OCI-LY1 (cell line): ENCODE results near the gene MON2.
A peak's percentile ranks its signal among the peaks of the same experiment; 100 is the strongest.

Experiments
- H2AFZ ChIP-seq: fragments of 200-600 bp; sonication (generic), shearing (Covaris generic); 2 replicates; pipeline ENCODE4 v1.6.0; 2014; ENCODE audit warnings: antibody characterized with exemption, mild to moderate bottlenecking, low read length
- H3F3A ChIP-seq: fragments of 200-600 bp; sonication (generic), shearing (Covaris generic); 2 replicates; pipeline ENCODE4 v1.6.0; 2014; ENCODE audit warnings: mild to moderate bottlenecking, antibody characterized with exemption, low read length, moderate library complexity; ENCODE audit not compliant: insufficient read depth
- H3K27ac ChIP-seq: fragments of 200-600 bp; sonication (generic); 2 replicates; pipeline ENCODE4 v1.5.1; 2014; ENCODE audit warnings: low read length, mixed run types, mild to moderate bottlenecking, low read depth; ENCODE audit not compliant: poor library complexity, severe bottlenecking
- H3K27me3 ChIP-seq: fragments of 200-600 bp; sonication (generic); 2 replicates; pipeline ENCODE4 v1.6.0; 2014; ENCODE audit warnings: antibody characterized with exemption, mild to moderate bottlenecking, low read length, moderate library complexity; ENCODE audit not compliant: insufficient read depth
- H3K36me3 ChIP-seq: fragments of 200-600 bp; sonication (generic); 2 replicates; pipeline ENCODE4 v1.6.1; 2014; ENCODE audit warnings: mild to moderate bottlenecking, antibody characterized with exemption, low read length, moderate library complexity, mixed read lengths; ENCODE audit not compliant: insufficient read depth
- H3K4me1 ChIP-seq: fragments of 200-600 bp; sonication (generic); 2 replicates; pipeline ENCODE4 v1.5.1; 2014; ENCODE audit warnings: mild to moderate bottlenecking, low read length, moderate library complexity; ENCODE audit not compliant: insufficient read depth, severe bottlenecking
- H3K4me2 ChIP-seq: fragments of 200-600 bp; sonication (generic), shearing (Covaris generic); 2 replicates; pipeline ENCODE4 v1.6.1; 2014; ENCODE audit warnings: low read length
- H3K4me3 ChIP-seq: fragments of 200-600 bp; sonication (generic); 2 replicates; pipeline ENCODE4 v1.5.1; 2014; ENCODE audit warnings: low read length, low read depth, mild to moderate bottlenecking, mixed read lengths; ENCODE audit not compliant: poor library complexity, severe bottlenecking
- H3K79me2 ChIP-seq: fragments of 200-600 bp; shearing (Covaris generic); 2 replicates; pipeline ENCODE4 v1.6.1; 2016; ENCODE audit warnings: mixed run types, low read length, mixed read lengths; ENCODE audit not compliant: insufficient read depth
- H3K9ac ChIP-seq: fragments of 200-600 bp; sonication (generic), shearing (Covaris generic); 2 replicates; pipeline ENCODE4 v1.6.1; 2014; ENCODE audit warnings: mild to moderate bottlenecking, low read length, mixed read lengths
- H3K9me2 ChIP-seq: fragments of 200-600 bp; sonication (generic), shearing (Covaris generic); 2 replicates; pipeline ENCODE4 v1.6.1; 2014; ENCODE audit warnings: low read depth, mild to moderate bottlenecking, low read length, mixed read lengths
- H3K9me3 ChIP-seq: fragments of 200-600 bp; shearing (Covaris generic); 2 replicates; pipeline ENCODE4 v1.6.1; 2014; ENCODE audit warnings: low read length, mixed read lengths
- H4K20me1 ChIP-seq: fragments of 200-600 bp; sonication (generic), shearing (Covaris generic); 2 replicates; pipeline ENCODE4 v1.6.0; 2016; ENCODE audit warnings: mild to moderate bottlenecking, low read length; ENCODE audit not compliant: insufficient read depth
- EZH2 ChIP-seq: fragments of 200-600 bp; sonication (generic), shearing (Covaris generic); IDR thresholded peaks from 2 replicates; pipeline ENCODE4 v1.8.0; 2017; ENCODE audit warnings: borderline replicate concordance, mixed run types, mild to moderate bottlenecking, antibody characterized with exemption, low read length, moderate library complexity, mixed read lengths
- TF ChIP-seq, protein P1 (sequence below): fragments of 200-600 bp; sonication (generic), shearing (Covaris generic); IDR thresholded peaks from 2 replicates; pipeline ENCODE4 v1.5.1; 2017; ENCODE audit warnings: mild to moderate bottlenecking, antibody characterized with exemption, low read length, moderate library complexity, mixed read lengths

MON2 gene

DNA sequence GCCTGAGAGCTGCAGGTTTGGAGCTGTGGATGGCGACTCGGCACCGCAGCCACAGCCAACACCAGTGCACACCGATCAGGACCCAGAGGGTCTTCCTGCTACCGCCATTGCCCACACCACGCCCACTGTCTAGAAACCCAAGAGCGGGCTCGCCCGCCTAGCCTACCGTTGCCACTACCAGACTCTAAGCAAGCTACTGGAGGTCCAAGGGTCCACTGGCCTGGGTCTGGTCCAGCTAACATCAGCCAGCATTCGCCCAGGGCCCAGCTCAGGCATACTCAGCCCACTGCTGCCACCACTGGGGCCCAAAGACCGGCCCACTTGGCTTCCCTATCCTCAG lies 30.5 kb upstream of the MON2 start:
- Histone ChIP-seq H3K9me3 (0 out of 2 replicates have a peak, but pooled peaks cover 2% of the 10 kb centered on the region), H3K4me3 (no peak overlapping the region), H3K79me2 (no peaks in the 10 kb centered on the region), H3K27ac (no peak overlapping the region), H3K9me2 (no peaks in the 10 kb centered on the region), H4K20me1 (no peaks in the 10 kb centered on the region), H3K27me3 (no peaks in the 10 kb centered on the region), H2AFZ (no peak overlapping the region), H3K9ac (no peak overlapping the region), H3K36me3 (no peaks in the 10 kb centered on the region; the same call in 1 of the 2 replicates), H3K4me2 (peak overlapping the region; percentile 62; the same call in 1 of the 2 replicates), H3K4me1 (peaks cover 12% of the 10 kb centered on the region), H3F3A (no peaks in the 10 kb centered on the region)
- TF ChIP-seq, protein P1, sequence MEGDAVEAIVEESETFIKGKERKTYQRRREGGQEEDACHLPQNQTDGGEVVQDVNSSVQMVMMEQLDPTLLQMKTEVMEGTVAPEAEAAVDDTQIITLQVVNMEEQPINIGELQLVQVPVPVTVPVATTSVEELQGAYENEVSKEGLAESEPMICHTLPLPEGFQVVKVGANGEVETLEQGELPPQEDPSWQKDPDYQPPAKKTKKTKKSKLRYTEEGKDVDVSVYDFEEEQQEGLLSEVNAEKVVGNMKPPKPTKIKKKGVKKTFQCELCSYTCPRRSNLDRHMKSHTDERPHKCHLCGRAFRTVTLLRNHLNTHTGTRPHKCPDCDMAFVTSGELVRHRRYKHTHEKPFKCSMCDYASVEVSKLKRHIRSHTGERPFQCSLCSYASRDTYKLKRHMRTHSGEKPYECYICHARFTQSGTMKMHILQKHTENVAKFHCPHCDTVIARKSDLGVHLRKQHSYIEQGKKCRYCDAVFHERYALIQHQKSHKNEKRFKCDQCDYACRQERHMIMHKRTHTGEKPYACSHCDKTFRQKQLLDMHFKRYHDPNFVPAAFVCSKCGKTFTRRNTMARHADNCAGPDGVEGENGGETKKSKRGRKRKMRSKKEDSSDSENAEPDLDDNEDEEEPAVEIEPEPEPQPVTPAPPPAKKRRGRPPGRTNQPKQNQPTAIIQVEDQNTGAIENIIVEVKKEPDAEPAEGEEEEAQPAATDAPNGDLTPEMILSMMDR: no peak
- no peak for TF ChIP-seq EZH2

DNA sequence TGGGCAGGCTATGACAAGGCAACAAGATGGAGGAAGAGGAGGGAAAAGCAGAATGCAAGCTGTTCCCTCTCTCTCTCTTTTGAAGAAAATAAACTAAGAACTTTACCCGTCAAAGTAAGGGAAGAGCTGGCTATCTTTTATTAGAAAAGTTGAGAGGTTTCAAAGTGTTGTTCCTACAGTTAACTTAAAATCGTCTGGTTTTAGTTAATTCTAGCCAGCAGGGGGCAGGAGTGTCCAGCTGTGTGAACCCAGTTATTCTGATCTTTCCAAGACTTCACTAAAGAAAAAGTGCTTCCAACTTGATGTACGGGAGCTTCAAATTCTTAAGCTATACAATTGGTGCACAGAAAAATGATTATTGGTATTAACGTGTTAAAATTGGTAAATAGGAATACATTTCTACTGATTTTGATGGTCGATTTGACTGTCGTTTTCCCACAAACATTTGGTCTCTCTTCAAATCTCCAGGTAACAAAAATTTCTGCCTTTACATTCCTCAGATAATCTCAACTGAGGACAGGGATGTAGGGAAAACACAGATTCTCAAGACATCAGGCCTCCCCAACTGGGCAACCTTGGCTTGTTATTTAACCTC lies 28.4 kb upstream of the MON2 start:
- H3K4me2 ChIP-seq: no peak overlapping the region
- H3K9ac ChIP-seq: no peak overlapping the region
- H3K27ac ChIP-seq: no peak overlapping the region
- H3K4me3 ChIP-seq: no peak overlapping the region
- 0 out of 2 replicates have a peak, but pooled peaks cover 4% of the 10 kb centered on the region for H3K9me3 ChIP-seq
- H2AFZ ChIP-seq: no peak overlapping the region
- H3K9me2 ChIP-seq: no peaks in the 10 kb centered on the region
- H3F3A ChIP-seq: no peaks in the 10 kb centered on the region
- TF ChIP-seq, protein P1: peak; percentile 67
- no peak for TF ChIP-seq EZH2
- no peaks in the 10 kb centered on the region for H3K27me3 ChIP-seq
- H3K36me3 ChIP-seq: no peaks in the 10 kb centered on the region; the same call in 1 of the 2 replicates
- H3K79me2 ChIP-seq: no peaks in the 10 kb centered on the region
- H3K4me1 ChIP-seq: peaks cover 12% of the 10 kb centered on the region
- H4K20me1 ChIP-seq: no peaks in the 10 kb centered on the region

DNA sequence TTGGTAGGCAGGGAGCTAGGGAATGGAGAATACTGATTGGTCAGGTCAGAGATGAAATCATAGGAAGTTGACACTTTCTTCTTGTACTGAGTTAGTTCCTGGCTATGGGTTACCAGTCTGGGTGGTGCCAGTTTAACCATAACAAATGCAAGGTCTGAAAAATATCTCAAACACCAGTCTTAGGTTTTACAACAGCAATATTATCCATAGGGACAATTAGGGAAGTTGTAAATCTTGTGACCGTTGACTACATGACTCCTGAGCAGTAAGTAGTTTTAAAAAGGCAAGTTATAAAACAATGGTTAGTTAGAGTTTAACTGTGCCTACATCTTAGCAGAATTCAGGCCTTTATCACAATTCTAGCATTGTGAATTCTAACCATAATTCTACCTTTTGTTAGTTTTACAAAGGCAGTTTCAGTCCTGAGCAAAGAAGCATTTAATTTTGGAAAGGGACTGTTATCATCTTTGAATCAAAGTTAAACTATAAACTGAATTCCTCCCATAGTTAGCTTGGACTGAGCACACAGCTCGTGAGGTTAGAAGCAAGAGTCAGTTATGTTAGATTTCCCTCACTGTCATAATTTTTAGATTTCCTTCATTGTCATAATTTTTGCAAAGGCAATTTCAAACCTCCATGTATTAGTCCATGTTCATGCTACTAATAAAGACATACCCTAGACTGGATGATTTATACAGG lies 19.7 kb upstream of the MON2 start:
- no peak overlapping the region for H2AFZ ChIP-seq
- H3K79me2 ChIP-seq: no peaks in the 10 kb centered on the region
- H3K4me3 ChIP-seq: no peak overlapping the region
- H3K9me3 ChIP-seq: no peaks in the 10 kb centered on the region
- H3F3A ChIP-seq: no peaks in the 10 kb centered on the region
- no peaks in the 10 kb centered on the region for H3K4me1 ChIP-seq
- no peaks in the 10 kb centered on the region for H4K20me1 ChIP-seq
- no peaks in the 10 kb centered on the region; the same call in 1 of the 2 replicates for H3K36me3 ChIP-seq
- H3K27me3 ChIP-seq: no peaks in the 10 kb centered on the region
- H3K27ac ChIP-seq: no peak overlapping the region
- H3K9me2 ChIP-seq: no peaks in the 10 kb centered on the region
- H3K9ac ChIP-seq: no peak overlapping the region
- no peak overlapping the region for H3K4me2 ChIP-seq
- TF ChIP-seq EZH2: no peak
- TF ChIP-seq, protein P1: no peak
